GM12878 (cell line): ENCODE data around the gene DAD1. TPM values are rescaled to one million over a fixed set of nuclear protein-coding genes. Genes with fewer than 3 reads are reported as not detected.
A peak's percentile ranks its signal among the peaks of the same experiment; 100 is the strongest.

Source experiments
- BHLHE40 ChIP-seq, 2 experiments: fragments of 450-650 bp in 1 of 2; IDR thresholded peaks; 2 replicates each; pipeline ENCODE4 v1.6.1; 2011 to 2017; ENCODE audit warnings: low read depth in 2 of 2, borderline replicate concordance in 1 of 2, improper control_type of control experiment in 1 of 2, low read length in 1 of 2, mild to moderate bottlenecking in 1 of 2
- EED ChIP-seq: sonication (generic); IDR thresholded peaks from 2 replicates; pipeline ENCODE4 v1.6.1; 2016; ENCODE audit warnings: antibody characterized with exemption, low read depth
- EZH2 ChIP-seq: IDR thresholded peaks from 2 replicates; pipeline ENCODE4 v1.6.1; 2012; ENCODE audit warnings: low read depth, mild to moderate bottlenecking, control low read depth, inconsistent platforms, low read length, borderline replicate concordance; ENCODE audit not compliant: control insufficient read depth
- GATAD2B ChIP-seq: fragments of 450-650 bp; conservative IDR thresholded peaks from 2 replicates; pipeline ENCODE4 v1.6.1; 2017; ENCODE audit warnings: low read depth, mild to moderate bottlenecking, moderate library complexity
- HCFC1 ChIP-seq: fragments of 150-350 bp; IDR thresholded peaks from 2 replicates; pipeline ENCODE4 v1.6.1; 2014; ENCODE audit warnings: low read length
- IKZF2 ChIP-seq, 2 experiments: fragments of 450-650 bp; IDR thresholded peaks; 2 replicates each; pipeline ENCODE4 v1.6.1; 2017; ENCODE audit warnings: mild to moderate bottlenecking in 2 of 2, moderate library complexity in 2 of 2
- IRF4 ChIP-seq: IDR thresholded peaks from 2 replicates; pipeline ENCODE4 v1.6.1; 2011; ENCODE audit warnings: low read depth, low read length
- KAT2A ChIP-seq: conservative IDR thresholded peaks from 2 replicates; pipeline ENCODE4 v1.6.1; 2011; ENCODE audit warnings: low read depth, low read length; ENCODE audit not compliant: control insufficient read depth
- KLF5 ChIP-seq: fragments of 450-650 bp; IDR thresholded peaks from 2 replicates; pipeline ENCODE4 v1.6.1; 2014; ENCODE audit warnings: mild to moderate bottlenecking; ENCODE audit not compliant: partially characterized antibody
- MEF2A ChIP-seq: IDR thresholded peaks from 2 replicates; pipeline ENCODE4 v1.6.1; 2011; ENCODE audit warnings: low read depth, mild to moderate bottlenecking, low read length, moderate library complexity; ENCODE audit not compliant: insufficient read depth
- PAX8 ChIP-seq: fragments of 450-650 bp; IDR thresholded peaks from 2 replicates; pipeline ENCODE4 v1.6.1; 2017; ENCODE audit warnings: mild to moderate bottlenecking, moderate library complexity
- POU2F2 ChIP-seq: IDR thresholded peaks from 3 replicates; pipeline ENCODE4 v1.6.1; 2011; ENCODE audit warnings: low read depth, mild to moderate bottlenecking, low read length, borderline replicate concordance
- RAD51 ChIP-seq: fragments of 450-650 bp; IDR thresholded peaks from 2 replicates; pipeline ENCODE4 v1.6.1; 2016; ENCODE audit warnings: moderate library complexity, mild to moderate bottlenecking, inconsistent platforms
- RB1 ChIP-seq: fragments of 450-650 bp; formaldehyde crosslinking; IDR thresholded peaks from 2 replicates; pipeline ENCODE4 v1.6.1; 2017; ENCODE audit warnings: mild to moderate bottlenecking, borderline replicate concordance
- RCOR1 ChIP-seq: conservative IDR thresholded peaks from 2 replicates; pipeline ENCODE4 v1.6.1; 2012; ENCODE audit warnings: low read depth, low read length, improper control_type of control experiment
- SIN3A ChIP-seq: IDR thresholded peaks from 2 replicates; pipeline ENCODE4 v1.6.1; 2012; ENCODE audit warnings: low read depth, low read length, improper control_type of control experiment
- SPI1 ChIP-seq: IDR thresholded peaks from 2 replicates; pipeline ENCODE4 v1.6.1; 2011; ENCODE audit warnings: low read depth, mild to moderate bottlenecking, low read length, moderate library complexity, borderline replicate concordance; ENCODE audit not compliant: insufficient read depth
- TAF1 ChIP-seq: IDR thresholded peaks from 2 replicates; pipeline ENCODE4 v1.6.1; 2011; ENCODE audit warnings: mild to moderate bottlenecking, low read depth, low read length, borderline replicate concordance
- polyA plus RNA-seq, 11 experiments: library from polyadenylated mRNA; depleted of rRNA in 4 of 11; unstranded in 6 of 11; stranded (reverse) in 5 of 11; fragments of >200 nt; fragmentation: Nextera tagmentation in 4 of 11; fragmentation: Illumina TruSeq in 1 of 11; extraction: Ambion mirVana in 4 of 11; extraction: Trizol in 1 of 11; gene quantifications; 1 replicate in 1 of 11; 2 replicates in 10 of 11; pipeline versions ENCODE4 v1.2.1 to v1.2.3, GENCODE V29; 2011 to 2016; ENCODE audit warnings: inconsistent platforms in 2 of 11, missing spikeins in 2 of 11, low read depth in 1 of 11
- total RNA-seq, 4 experiments: library from RNA; depleted of rRNA in 3 of 4; stranded (reverse); fragments of >200 nt in 3 of 4; fragmentation: Illumina TruSeq in 1 of 4; extraction: Trizol in 1 of 4; gene quantifications; 2 replicates each; pipeline versions ENCODE4 v1.2.1 to v1.2.3, GENCODE V29; 2013 to 2021
- TF ChIP-seq, protein P1 (sequence below): fragments of 150-350 bp; IDR thresholded peaks from 2 replicates; pipeline ENCODE4 v1.6.1; 2016; ENCODE audit warnings: low read depth, low read length
- TF ChIP-seq, protein P2 (sequence below): fragments of 450-650 bp; IDR thresholded peaks from 2 replicates; pipeline ENCODE4 v1.6.1; 2017; ENCODE audit warnings: low read depth, mild to moderate bottlenecking, moderate library complexity
- TF ChIP-seq, protein P3 (sequence below): fragments of 450-650 bp; conservative IDR thresholded peaks from 2 replicates; pipeline ENCODE4 v1.6.1; 2017; ENCODE audit warnings: mild to moderate bottlenecking, moderate library complexity
- TF ChIP-seq, protein P4 (sequence below): IDR thresholded peaks from 2 replicates; pipeline ENCODE4 v1.6.1; 2012; ENCODE audit warnings: low read depth, low read length, improper control_type of control experiment

DAD1 gene
- total and polyA plus RNA-seq, 10 of the 15 experiments (the other 5 are each of a cell fraction or from before 2014, with no cell fraction given): 161 to 920 (median 319) TPM

DNA sequence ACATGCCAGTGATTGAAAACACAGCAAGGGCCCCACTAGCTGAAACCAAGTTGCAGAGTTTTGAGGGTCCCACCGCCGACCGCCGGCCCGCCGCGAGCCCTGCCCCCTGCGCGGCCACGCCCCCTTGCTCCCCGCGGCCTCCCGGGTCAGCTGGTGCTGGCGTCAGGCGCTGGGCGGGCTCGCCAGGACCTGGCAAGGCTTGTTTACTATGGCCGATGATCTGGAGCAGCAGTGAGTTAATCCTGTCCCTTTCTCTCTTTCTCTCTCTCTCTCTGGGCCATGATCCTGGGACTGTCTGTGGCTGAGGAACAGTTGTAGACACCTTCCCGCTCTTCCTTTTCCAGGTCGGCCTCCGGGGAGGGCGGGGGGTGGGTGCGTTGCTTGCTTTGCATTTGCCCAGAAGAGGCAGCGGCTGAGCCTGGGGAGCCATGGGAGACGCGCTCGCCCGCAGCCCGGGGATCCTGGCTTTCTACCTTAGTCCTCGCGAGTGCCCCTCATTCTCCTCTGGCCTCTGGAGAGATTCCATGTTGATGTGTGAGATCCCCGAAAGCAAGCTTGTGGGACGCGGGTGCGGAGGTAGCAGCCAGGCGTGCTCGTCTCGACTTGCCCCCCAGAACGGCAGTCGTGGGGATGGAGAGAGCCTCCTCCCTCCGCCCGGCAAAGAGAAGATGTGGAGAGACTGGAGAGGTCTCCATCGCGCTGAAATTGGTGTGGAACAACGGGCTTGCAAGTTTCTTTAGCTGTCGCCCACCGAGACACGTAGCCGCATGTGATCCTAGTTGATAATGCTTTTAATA, 9.3 kb upstream of the DAD1 start, which contains the start of gene ABHD4 (continued):
- TF ChIP-seq, protein P1, sequence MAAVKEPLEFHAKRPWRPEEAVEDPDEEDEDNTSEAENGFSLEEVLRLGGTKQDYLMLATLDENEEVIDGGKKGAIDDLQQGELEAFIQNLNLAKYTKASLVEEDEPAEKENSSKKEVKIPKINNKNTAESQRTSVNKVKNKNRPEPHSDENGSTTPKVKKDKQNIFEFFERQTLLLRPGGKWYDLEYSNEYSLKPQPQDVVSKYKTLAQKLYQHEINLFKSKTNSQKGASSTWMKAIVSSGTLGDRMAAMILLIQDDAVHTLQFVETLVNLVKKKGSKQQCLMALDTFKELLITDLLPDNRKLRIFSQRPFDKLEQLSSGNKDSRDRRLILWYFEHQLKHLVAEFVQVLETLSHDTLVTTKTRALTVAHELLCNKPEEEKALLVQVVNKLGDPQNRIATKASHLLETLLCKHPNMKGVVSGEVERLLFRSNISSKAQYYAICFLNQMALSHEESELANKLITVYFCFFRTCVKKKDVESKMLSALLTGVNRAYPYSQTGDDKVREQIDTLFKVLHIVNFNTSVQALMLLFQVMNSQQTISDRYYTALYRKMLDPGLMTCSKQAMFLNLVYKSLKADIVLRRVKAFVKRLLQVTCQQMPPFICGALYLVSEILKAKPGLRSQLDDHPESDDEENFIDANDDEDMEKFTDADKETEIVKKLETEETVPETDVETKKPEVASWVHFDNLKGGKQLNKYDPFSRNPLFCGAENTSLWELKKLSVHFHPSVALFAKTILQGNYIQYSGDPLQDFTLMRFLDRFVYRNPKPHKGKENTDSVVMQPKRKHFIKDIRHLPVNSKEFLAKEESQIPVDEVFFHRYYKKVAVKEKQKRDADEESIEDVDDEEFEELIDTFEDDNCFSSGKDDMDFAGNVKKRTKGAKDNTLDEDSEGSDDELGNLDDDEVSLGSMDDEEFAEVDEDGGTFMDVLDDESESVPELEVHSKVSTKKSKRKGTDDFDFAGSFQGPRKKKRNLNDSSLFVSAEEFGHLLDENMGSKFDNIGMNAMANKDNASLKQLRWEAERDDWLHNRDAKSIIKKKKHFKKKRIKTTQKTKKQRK: no peak
- no peak for TF ChIP-seq SPI1
- TF ChIP-seq IKZF2 (IDR thresholded peaks at IDR 0.05): 0 out of 4 replicates have a peak, but pooled peaks of 1 of the 2 experiments have one; percentile 19
- peak; percentile 32; the same call in 1 of the 2 replicates for TF ChIP-seq EED
- TF ChIP-seq, protein P2, sequence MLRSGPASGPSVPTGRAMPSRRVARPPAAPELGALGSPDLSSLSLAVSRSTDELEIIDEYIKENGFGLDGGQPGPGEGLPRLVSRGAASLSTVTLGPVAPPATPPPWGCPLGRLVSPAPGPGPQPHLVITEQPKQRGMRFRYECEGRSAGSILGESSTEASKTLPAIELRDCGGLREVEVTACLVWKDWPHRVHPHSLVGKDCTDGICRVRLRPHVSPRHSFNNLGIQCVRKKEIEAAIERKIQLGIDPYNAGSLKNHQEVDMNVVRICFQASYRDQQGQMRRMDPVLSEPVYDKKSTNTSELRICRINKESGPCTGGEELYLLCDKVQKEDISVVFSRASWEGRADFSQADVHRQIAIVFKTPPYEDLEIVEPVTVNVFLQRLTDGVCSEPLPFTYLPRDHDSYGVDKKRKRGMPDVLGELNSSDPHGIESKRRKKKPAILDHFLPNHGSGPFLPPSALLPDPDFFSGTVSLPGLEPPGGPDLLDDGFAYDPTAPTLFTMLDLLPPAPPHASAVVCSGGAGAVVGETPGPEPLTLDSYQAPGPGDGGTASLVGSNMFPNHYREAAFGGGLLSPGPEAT: no peak
- TF ChIP-seq EZH2: no peak
- no peak for TF ChIP-seq HCFC1
- TF ChIP-seq RB1: peak; percentile 75; the same call in 1 of the 2 replicates
- peak; percentile 40 to 45; a peak in 1 of 4 replicates for TF ChIP-seq BHLHE40 (IDR thresholded peaks at IDR 0.05; ENCODE audit: borderline replicate concordance in 1 of 2, low read depth in 2 of 2, low read length in 1 of 2)
- no peak for TF ChIP-seq KAT2A
- TF ChIP-seq POU2F2: no peak
- TF ChIP-seq TAF1: 0 out of 2 replicates have a peak, but pooled peaks have one; percentile 30
- TF ChIP-seq, protein P3, sequence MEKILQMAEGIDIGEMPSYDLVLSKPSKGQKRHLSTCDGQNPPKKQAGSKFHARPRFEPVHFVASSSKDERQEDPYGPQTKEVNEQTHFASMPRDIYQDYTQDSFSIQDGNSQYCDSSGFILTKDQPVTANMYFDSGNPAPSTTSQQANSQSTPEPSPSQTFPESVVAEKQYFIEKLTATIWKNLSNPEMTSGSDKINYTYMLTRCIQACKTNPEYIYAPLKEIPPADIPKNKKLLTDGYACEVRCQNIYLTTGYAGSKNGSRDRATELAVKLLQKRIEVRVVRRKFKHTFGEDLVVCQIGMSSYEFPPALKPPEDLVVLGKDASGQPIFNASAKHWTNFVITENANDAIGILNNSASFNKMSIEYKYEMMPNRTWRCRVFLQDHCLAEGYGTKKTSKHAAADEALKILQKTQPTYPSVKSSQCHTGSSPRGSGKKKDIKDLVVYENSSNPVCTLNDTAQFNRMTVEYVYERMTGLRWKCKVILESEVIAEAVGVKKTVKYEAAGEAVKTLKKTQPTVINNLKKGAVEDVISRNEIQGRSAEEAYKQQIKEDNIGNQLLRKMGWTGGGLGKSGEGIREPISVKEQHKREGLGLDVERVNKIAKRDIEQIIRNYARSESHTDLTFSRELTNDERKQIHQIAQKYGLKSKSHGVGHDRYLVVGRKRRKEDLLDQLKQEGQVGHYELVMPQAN: peak; percentile 77
- TF ChIP-seq MEF2A: no peak
- no peak for TF ChIP-seq PAX8
- no peak for TF ChIP-seq IRF4
- TF ChIP-seq RAD51: peak; percentile 46; the same call in 1 of the 2 replicates
- TF ChIP-seq RCOR1: no peak
- 0 out of 2 replicates have a peak, but pooled peaks have one; percentile 48 for TF ChIP-seq GATAD2B
- TF ChIP-seq, protein P4, sequence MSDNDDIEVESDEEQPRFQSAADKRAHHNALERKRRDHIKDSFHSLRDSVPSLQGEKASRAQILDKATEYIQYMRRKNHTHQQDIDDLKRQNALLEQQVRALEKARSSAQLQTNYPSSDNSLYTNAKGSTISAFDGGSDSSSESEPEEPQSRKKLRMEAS: peak; percentile 71; the same call in 1 of the 2 replicates
- TF ChIP-seq SIN3A: peak; percentile 76; the same call in 1 of the 2 replicates
- peak; percentile 20 for TF ChIP-seq KLF5
